HG03025 (cell line): ENCODE measurements around the gene CKM.

ENCODE experiments used
- ATAC-seq: cut with Tn5 transposase; IDR thresholded peaks from one replicate; pipeline ENCODE4 v1.9.1; 2021; ENCODE audit warnings: mild to moderate bottlenecking, moderate library complexity; ENCODE audit not compliant: unreplicated experiment, low FRiP score

The CKM gene

DNA sequence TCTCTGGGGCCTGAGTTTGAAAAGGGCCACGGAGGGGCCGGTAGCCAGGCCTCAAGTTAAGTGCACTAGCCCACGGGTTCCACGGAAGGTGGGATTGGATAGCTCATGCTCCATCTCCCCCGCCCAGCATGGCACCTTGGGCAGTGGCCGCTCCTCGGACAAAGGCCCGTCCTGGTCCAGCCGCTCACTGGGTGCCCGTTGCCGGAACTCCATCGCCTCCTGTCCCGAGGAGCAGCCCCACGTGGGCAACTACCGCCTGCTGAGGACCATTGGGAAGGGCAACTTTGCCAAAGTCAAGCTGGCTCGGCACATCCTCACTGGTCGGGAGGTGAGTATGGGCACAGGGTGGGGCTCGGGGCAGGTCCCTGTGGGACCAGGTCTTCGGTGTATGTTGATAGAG, 63.8 kb downstream of the CKM start:
- no peak for ATAC-seq

DNA sequence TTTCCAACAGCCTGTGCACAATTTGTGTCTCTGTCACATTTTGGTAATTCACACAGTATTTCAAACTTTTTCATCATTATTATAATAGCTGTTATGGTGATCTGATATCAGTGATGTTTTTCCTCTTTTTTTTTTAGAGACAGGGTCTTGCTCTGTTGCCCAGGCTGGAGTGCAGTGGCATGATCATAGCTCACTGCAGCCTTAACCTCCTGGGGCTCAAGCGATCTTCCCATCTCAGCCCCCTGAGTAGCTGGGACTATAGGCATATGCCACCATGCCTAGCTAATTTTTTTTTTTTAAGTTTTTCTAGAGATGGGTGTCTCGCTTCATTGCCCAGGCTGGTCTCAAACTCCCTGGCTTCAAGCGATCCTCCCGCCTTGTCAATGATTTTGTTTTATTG, 65.8 kb downstream of the CKM start:
- no peak for ATAC-seq
